CD4-positive, alpha-beta T cell treated with Interleukin-10 for 1 hour (primary cell): Measurements from ENCODE around the gene BTLA.
"Not testable (repeated sequence)": the region's sequence is repeated elsewhere in the genome, so short reads cannot be mapped to it uniquely, and the experiment has no call there.

Source experiments
- DNase-seq: peaks from one replicate; pipeline ENCODE4 v3.0.0-alpha.2; 2020

BTLA gene, protein sequence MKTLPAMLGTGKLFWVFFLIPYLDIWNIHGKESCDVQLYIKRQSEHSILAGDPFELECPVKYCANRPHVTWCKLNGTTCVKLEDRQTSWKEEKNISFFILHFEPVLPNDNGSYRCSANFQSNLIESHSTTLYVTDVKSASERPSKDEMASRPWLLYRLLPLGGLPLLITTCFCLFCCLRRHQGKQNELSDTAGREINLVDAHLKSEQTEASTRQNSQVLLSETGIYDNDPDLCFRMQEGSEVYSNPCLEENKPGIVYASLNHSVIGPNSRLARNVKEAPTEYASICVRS

DNA sequence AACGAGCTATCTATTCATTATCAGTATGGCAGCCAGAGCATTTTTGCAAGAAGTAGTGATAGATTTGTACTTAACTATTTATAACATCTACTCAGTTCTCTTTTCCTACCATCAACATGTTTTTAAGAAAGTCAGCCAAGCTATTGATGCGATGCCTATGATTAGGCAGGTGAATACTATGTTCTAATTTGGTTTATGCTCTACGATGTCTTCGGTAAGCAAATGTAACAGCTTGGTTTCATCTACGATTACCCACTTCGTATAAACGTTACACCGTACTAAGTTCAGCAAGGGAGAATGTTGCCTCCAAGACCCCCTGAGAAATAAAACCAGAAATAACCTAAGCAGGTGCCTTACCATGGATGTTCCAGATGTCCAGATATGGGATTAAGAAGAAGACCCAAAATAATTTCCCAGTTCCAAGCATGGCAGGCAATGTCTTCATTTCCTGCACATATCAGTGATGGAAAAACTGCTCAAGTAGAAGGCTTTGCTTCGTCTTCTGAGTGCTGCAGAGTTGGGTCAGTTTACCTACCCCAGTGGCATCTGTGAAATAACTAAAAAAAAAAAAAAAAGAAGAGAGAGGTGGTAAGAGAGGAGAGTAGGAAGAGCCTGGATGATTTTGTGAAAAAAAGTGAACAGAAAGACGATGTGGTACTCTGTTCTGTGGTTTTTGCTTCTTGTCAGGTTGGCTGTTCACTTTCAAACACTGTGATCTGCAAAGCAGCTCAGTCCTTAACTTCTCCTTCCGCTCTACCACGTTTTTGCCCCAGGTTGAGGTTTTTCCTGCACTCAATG lies at the start of gene BTLA:
BTLA (minus strand) TSS at position 559 of the 798 bp plus-strand sequence; CDS start at position 445, 114 bp downstream.
- peak; percentile 49 for DNase-seq

DNA sequence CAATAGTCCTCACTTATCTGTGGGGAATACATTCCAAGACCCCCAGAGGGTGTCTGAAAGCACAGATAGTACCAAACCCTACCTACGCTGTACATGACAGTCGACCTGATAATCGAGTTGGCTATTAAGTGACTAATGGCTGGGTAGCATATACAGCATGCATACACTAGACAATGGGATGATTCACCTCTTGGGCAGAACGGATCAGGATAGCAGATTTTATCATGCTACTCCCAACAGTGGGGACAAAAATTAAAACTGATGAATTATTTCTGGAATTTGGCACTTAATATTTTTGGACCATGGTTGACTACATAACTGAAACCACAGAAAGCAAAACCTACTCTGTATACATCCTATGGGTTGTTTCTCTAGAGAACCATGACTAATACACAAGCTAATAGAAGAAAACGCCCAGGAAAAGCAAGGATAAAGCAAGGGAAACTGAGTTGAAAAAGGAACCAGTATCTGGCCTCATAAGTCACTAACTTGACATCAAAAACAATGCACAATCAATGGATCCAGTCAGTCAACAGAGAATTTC lies 47.0 kb upstream of the BTLA start:
- no peak for DNase-seq

DNA sequence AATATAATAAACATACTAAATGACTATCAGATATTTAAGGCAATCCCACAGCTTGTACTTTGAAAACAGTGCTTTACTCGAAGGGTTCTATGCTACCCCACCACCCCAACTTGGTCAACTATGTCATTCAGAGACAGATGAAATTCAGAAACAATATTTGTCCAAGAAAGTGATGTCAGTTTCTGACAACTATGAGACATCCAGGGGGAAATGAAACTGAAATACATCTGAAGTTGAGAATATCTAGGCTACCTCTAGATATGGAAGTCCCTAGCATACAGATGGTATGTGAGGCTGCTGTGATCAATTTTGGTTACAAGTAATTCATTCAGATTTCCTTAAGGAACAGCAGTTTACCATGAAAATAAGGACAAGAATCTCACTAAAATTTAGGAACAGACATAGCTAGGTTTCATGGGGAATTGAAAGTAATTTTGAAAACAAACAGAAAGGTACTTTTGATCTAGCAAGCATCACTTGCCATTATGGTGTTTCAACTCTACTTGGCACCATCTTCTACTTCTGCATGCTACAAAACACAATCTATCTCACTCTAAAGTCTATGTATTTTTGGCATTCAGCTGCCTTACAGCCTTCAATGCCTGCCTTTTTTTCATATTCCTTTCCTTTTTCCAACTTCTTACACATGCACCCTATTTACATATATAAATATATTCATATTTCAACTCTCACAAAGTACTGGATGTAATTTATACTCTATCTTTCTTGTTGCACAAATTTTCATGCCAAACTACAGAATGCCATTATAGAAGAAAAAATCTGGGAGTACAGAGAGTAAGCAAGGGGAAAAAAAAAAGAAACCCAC lies 40.8 kb upstream of the BTLA start:
- DNase-seq = no peak

- DNase-seq = peak; percentile 52
Observed at GRCh38 chr3:112531358-112531781, 32.1 kb upstream of the BTLA start.

DNA sequence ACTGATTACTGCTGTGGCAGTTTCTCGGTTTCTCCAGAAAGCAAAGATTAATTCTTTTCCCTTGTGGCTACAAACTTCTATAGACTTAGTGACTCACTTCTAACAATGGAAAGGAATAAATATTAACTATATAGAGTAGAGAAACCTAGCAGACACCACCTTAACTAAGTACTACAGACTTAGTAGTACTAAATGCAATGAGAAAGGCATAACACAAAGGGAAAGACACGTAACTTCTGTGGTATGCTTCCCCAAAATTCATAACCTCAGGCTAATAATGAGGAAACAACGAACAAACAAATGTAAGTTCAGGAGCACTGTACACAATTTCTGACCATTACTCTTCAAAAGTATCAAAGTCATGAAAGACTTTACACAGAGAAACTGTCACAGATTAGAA lies 31.3 kb upstream of the BTLA start:
- DNase-seq = no peak

- not testable (repeated sequence) for DNase-seq
Observed at GRCh38 chr3:112524127-112524526, 24.9 kb upstream of the BTLA start.

DNA sequence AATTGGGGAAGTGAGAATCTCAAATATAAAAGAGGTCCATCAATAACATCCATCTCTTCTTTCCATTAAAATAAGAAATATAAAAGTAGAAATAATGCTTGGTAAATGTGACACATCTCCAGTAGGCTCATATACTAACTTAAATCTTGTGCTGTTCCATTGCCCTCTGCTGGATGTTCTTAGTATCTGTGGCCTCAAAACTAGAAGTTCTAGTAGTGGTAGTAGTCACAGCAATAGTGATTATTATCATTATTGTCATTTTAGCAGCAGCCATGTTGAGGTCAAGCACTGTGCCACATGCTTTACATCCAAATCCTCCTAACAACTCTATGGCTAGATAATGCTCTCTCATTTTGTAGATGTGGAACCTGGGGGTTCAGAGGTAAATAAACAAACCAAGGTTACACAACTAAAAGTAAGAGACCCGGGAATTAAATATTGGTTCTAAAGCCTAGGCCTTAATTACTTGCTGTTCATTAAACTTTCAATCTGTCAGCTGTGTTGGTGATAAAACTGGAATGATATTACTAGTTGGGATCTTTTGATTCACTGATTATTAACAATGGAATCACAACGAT lies 20.2 kb upstream of the BTLA start:
- DNase-seq = peak; percentile 78

GRCh38 chr3:112518970-112519369 lies 19.7 kb upstream of the BTLA start:
- not testable (repeated sequence) for DNase-seq

- no peak for DNase-seq
Observed at GRCh38 chr3:112514527-112515128, 15.4 kb upstream of the BTLA start.

- DNase-seq = no peak
Observed at GRCh38 chr3:112512320-112512719, 13.0 kb upstream of the BTLA start.

- DNase-seq = no peak
Observed at GRCh38 chr3:112508860-112509259, 9.6 kb upstream of the BTLA start.

DNA sequence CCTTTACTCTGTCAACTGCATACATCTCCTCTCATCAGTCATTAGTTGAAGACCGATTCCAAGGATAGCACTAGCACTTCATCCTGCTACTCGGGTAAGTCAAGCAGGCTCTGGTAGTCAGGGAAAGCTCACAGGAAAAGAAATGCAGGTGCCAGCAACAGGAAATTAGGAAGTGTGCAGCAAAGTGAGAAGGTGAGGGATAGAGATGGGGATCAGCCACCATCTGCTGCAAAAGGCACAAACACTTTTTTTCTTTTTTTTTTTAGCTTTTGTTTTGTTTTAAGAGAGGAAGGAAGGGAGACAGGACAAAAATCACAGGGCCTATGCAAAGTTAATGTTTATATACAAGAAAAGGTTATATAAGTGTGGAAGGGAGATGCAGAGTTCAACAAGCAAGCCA lies 9.0 kb upstream of the BTLA start:
- no peak for DNase-seq

- DNase-seq = no peak
Observed at GRCh38 chr3:112505907-112506306, 6.6 kb upstream of the BTLA start.

- no peak for DNase-seq
Observed at GRCh38 chr3:112504123-112504522, 4.9 kb upstream of the BTLA start.

DNA sequence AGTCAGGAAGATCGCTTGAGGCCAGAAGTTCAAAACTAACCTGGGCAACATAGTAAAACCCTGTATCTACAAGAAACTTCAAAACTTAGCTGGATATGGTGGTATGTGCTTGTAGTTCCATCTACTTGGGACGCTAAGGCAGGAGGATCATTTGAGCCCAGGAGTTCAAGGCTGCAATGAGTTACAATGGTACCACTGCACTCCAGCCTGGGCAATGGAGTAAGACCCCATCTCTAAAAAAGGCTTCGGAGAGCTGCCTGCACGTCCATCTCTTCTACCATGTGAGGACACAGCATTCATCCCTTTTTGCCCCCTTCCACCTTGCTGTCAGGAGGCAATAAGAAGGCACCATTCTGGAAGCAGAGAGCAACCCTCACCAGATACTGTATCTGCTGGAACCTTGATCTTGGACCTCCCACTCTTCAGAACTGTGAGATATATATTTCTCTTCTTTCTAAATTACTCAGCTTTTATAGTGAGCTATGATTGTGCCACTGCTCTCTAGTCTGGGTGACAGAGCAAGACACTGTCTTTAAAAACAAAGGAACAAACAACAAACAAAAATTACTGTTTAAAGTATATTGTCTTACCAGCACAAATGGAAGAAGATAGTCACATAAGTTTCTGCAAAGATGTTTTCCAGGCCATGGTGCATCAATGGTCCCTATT lies 4.2 kb upstream of the BTLA start:
- no peak for DNase-seq

- DNase-seq = no peak
Observed at GRCh38 chr3:112500621-112501020, 1.3 kb upstream of the BTLA start.

- no peak for DNase-seq
Observed at GRCh38 chr3:112497897-112498548, 1.2 kb downstream of the BTLA start.

- DNase-seq = no peak
Observed at GRCh38 chr3:112496366-112497067, 2.8 kb downstream of the BTLA start.

DNA sequence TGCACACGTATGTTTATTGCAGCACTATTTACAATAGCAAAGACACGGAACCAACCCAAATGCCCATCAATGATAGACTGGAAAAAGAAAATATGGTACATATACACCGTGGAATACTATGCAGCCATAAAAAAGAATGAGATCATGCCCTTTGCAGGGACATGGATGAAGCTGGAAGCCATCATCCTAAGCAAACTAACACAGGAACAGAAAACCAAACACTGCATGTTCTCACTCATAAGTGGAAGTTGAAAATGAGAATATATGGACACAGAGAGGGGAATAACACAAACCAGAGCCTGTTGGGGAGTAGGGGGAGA lies 4.9 kb downstream of the BTLA start:
- DNase-seq = not testable (repeated sequence)

- no peak for DNase-seq
Observed at GRCh38 chr3:112492124-112492523, 7.1 kb downstream of the BTLA start.

DNA sequence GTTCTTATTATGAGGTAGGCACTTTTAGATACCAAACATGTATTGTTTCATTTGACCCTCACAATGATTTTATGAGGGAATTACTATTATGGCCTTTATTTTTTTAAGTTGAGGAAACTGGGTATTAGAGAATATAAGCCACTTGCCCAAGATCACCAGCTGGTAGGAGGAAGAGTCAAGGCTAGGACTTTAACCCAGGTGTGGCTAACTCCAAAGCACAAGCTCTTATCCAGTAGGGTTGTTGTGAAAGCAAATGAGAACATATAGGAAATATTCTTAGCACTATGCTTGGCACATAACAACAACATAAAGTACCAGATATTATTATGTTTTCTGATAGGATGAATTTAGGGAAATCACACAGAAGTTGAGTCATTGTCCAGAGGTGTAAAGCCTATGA lies 7.9 kb downstream of the BTLA start:
- DNase-seq = no peak
